Measurements from ENCODE around the gene LRRC61.
A peak's percentile ranks its signal among the peaks of the same experiment; 100 is the strongest.
"Not testable (repeated sequence)": the region's sequence is repeated elsewhere in the genome, so short reads cannot be mapped to it uniquely, and the experiment has no call there.

The LRRC61 gene

GRCh38 chr7:150307129-150307528 lies 16.0 kb upstream of the LRRC61 start:
- no peak for DNase-seq (ENCODE audit: low read depth)

- no peak for DNase-seq (ENCODE audit: low read depth)
Observed at GRCh38 chr7:150307904-150308303, 15.3 kb upstream of the LRRC61 start.

GRCh38 chr7:150308575-150308974 lies 14.6 kb upstream of the LRRC61 start:
- no peak for DNase-seq (ENCODE audit: low read depth)

GRCh38 chr7:150311146-150311545 lies 12.0 kb upstream of the LRRC61 start:
- no peak for DNase-seq (ENCODE audit: low read depth)

- no peak for DNase-seq (ENCODE audit: low read depth)
Observed at GRCh38 chr7:150311711-150312110, 11.4 kb upstream of the LRRC61 start.

GRCh38 chr7:150312649-150313366 lies 10.3 kb upstream of the LRRC61 start:
- DNase-seq (ENCODE audit: low read depth): peak; percentile 57

- no peak for DNase-seq (ENCODE audit: low read depth)
Observed at GRCh38 chr7:150313367-150313809, 9.8 kb upstream of the LRRC61 start.

GRCh38 chr7:150313870-150314269 lies 9.3 kb upstream of the LRRC61 start:
- no peak for DNase-seq (ENCODE audit: low read depth)

- DNase-seq (ENCODE audit: low read depth): no peak
Observed at GRCh38 chr7:150314639-150315239, 8.4 kb upstream of the LRRC61 start.

GRCh38 chr7:150316987-150317386 lies 6.2 kb upstream of the LRRC61 start:
- not testable (repeated sequence) for DNase-seq (ENCODE audit: low read depth)

- peak; percentile 80 for DNase-seq (ENCODE audit: low read depth)
Observed at GRCh38 chr7:150317748-150318444, 5.3 kb upstream of the LRRC61 start.

- no peak for DNase-seq (ENCODE audit: low read depth)
Observed at GRCh38 chr7:150321788-150322113, 1.4 kb upstream of the LRRC61 start.

GRCh38 chr7:150322114-150322832 lies 882 bp upstream of the LRRC61 start:
- no peak for DNase-seq (ENCODE audit: low read depth)

GRCh38 chr7:150323682-150324372 lies 672 bp downstream of the LRRC61 start:
- DNase-seq (ENCODE audit: low read depth): no peak

- DNase-seq (ENCODE audit: low read depth): peak; percentile 24
Observed at GRCh38 chr7:150324373-150324961, 1.3 kb downstream of the LRRC61 start.

- DNase-seq (ENCODE audit: low read depth): peak; percentile 42
Observed at GRCh38 chr7:150325110-150325611, 2.0 kb downstream of the LRRC61 start.

- DNase-seq (ENCODE audit: low read depth): no peak
Observed at GRCh38 chr7:150325901-150326300, 2.7 kb downstream of the LRRC61 start.

- DNase-seq (ENCODE audit: low read depth): no peak
Observed at GRCh38 chr7:150326657-150327268, 3.6 kb downstream of the LRRC61 start.

GRCh38 chr7:150327308-150327707 lies 4.2 kb downstream of the LRRC61 start:
- DNase-seq (ENCODE audit: low read depth): no peak

GRCh38 chr7:150329331-150330120 lies 6.4 kb downstream of the LRRC61 start:
- no peak for DNase-seq (ENCODE audit: low read depth)

Data from iris pigment epithelial cell (primary cell).